GM18909 (cell line): Measurements from ENCODE around the gene HMGN4.
"Not testable (repeated sequence)": the region's sequence is repeated elsewhere in the genome, so short reads cannot be mapped to it uniquely, and the experiment has no call there.

Experiments
- ATAC-seq: cut with Tn5 transposase; IDR thresholded peaks from one replicate; pipeline ENCODE4 v1.9.1; 2021; ENCODE audit warnings: mild to moderate bottlenecking; ENCODE audit not compliant: unreplicated experiment, poor library complexity

Gene HMGN4

DNA sequence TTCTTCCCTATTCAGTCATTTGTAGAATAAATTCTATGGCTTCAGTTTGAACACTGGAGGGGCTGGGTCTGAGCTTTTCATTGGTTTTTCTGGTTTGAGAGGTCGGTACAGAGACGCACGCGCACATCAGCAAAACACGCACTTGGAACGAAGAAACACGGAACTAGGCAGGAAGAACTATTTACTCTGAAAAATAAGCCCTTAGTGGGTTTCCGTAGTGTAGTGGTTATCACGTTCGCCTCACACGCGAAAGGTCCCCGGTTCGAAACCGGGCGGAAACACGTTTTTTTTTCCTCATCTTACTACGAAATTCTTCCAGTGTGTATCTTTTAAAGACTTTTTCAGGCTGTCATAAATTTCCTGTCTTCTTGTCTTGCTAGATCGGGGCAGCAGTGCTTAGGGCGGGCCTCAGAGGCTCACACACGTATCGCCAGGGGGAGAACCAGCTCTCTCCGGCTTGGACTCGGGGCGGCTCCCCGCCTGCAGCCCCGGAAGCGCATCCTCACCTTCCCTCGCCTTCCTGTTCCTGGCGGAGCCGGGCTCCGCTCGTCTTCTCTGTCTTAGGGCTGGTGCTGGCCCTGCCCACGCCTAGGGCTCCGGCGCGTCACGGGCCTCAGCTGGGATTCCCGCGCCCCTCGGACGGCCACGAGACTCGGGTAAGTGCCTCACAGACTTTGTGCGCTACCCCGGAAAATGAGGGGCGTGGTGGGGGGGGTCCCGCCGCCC, at the start of gene HMGN4:
Gene HMGN4 (plus strand): TSS at position 521 of the 726 bp plus-strand sequence. CDS start 6,841 bp downstream, outside the sequence.
- peak; percentile 53 for ATAC-seq

DNA sequence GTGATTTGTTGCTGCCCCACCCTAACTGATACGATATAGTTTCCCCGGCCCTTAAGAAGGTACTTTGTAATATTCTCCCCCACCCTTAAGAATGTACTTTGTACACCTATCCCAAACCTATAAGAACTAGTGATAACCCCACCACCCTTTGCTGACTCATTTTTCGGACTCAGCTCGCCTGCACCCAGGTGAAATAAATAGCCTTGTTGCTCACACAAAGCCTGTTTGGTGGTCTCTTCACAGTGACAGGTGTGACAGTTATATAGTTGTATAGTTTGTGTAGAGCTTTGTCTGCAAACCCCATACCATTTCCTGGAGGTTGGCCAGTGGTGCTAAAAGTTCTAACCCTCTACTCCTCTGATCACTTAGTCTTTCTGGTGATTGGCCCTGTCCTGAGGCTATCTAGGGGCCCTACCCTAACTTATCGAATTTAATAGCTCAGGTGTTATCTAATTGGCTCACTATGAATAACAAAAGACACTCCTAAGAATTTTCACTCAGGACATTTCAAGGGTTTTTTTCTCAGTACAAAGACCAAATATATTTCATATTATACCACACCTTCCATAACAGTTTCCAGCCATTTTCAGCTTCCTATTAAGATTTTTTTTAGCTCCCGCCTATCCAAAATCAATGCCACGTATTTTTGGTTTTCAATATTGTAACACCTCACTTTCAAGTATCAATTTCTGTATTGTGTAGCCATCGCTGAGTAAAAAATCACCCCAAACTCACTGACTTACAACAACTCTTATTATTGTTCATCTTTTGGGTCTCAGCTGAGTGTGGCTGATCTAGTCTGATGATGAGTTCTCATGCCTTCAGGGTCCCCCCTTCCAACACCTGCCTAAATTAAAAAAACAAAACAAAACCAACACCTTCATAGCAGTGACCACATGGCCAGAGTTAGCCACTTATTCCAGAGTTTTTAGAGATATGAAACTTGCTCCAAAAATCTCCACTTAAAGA, 47.9 kb upstream of the HMGN4 start:
- ATAC-seq, result no peak

DNA sequence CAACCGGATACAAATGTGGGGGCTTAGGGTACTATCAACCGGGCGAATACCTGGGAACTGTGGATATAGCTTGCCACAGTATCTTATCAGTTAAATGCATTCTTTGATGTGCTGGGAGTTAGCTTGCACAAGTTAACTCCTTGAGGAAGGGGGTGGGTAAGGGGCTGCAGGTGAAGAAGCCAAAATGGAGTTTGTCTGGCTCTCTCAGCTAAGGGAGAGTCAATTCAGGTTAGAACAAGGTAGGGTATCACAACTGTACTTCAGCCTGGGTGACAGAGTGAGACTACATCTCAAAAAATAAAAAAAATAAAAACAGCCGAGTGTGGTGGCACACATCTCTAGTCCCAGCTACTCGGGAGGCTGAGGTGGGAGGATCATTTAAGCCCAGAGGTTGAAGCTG, 46.6 kb upstream of the HMGN4 start:
- no peak for ATAC-seq

DNA sequence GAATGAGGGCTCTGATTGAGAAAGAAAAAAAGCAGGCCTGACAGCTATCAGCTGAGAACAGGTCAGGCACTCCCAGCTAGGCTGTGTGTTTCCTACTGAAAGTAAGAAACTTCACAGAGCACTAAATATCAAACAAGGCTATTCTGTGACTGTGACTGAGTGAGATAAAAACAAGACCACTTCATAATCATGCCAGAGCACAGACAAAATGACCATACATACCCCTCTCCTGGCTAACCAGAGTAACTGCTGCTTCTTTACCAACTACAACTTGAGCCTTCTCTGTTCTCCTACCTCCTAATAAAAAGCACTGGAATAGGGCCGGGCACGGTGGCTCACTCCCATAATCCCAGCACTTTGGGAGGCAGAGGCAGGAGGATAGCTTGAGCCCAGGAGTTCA, 44.9 kb upstream of the HMGN4 start:
- no peak for ATAC-seq

DNA sequence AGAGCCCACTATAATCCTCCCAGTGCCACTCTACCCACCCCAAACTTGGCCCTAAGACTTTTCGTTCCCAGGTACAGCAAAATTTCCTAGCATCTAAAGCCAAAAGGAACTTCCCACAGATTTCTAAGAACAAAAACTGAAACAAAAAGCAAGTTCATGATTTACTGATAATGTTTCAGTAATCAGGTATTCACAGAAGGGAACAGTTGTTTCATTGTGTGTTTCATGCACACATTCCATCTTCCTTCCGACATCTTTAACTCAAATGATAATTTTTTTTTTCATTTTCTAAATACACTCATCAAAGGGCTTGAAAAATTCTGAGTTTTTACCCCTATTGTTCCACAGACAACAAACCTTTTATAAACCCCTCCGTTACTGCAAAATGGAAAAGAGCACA, 44.0 kb upstream of the HMGN4 start:
- ATAC-seq, result no peak

DNA sequence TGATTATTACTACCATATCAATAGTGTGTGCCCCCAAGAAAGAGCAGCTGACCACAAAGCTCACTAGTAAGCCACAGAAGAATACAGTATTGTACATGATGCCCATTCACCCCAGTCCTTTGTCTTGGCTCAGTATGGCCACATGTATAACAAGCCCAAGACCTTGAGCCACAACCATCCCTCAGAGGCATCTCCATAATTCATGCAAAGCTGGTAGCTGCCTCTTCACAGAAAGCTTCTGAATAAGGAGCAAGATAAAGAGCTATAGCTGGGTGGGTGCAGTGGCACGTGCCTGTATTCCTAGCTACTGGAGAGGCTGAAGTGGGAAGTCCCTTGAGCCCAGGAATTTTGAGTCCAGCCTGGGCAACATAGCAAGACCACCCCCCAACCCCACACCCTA, 42.9 kb upstream of the HMGN4 start:
- no peak for ATAC-seq

DNA sequence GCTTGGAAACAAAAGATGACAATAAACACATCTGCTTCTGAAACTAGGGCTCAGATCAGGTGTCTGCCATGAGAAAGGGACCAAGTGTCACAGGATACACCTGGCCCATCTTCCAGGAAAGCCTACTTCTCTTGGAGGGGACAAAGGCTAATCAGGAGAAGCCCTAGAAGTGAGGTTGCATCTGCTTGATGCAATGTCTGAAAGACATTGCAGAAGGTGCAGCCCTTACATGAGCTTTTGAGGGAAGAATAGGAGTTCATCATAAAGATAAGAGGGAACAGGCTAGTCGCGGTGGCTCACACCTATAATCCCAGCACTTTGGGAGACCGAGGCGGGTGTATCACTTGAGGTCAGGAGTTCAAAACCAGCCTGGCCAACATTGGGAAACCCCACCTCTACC, 40.6 kb upstream of the HMGN4 start:
- no peak for ATAC-seq

DNA sequence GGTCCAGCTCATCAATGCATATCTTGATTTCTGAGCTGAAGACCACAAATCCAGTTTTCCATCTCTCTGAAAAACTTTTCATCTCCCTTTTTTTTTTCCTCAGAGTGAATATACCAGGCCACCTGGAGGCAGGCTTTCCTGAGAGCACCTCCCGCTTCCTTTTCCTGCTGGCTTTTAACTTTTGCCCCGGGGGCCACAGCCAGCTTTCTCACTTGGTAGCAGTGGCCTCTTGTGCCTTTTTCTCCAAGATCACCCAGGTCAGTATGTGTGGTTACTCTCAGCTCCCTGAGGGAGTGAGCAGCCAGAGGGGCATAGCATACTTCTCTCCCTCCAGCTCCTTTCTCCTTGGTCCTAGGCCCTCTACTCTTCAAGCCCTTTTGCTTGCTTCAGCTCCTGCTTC, 38.1 kb upstream of the HMGN4 start, which contains the start of gene BTN1A1:
Gene BTN1A1 (plus strand): TSS at position 202 of the 400 bp plus-strand sequence. CDS start 984 bp downstream, outside the sequence.
- no peak for ATAC-seq

DNA sequence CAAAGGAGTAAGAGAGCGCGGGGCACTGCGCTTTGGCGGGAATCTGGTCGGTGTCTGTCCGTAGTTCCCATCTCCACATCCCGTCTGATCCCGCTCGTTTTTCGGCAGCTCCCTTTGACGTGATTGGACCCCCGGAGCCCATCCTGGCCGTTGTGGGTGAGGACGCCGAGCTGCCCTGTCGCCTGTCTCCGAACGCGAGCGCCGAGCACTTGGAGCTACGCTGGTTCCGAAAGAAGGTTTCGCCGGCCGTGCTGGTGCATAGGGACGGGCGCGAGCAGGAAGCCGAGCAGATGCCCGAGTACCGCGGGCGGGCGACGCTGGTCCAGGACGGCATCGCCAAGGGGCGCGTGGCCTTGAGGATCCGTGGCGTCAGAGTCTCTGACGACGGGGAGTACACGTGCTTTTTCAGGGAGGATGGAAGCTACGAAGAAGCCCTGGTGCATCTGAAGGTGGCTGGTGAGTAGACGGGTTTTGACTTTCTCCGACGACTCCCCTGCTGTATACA, 36.6 kb upstream of the HMGN4 start:
- no peak for ATAC-seq

DNA sequence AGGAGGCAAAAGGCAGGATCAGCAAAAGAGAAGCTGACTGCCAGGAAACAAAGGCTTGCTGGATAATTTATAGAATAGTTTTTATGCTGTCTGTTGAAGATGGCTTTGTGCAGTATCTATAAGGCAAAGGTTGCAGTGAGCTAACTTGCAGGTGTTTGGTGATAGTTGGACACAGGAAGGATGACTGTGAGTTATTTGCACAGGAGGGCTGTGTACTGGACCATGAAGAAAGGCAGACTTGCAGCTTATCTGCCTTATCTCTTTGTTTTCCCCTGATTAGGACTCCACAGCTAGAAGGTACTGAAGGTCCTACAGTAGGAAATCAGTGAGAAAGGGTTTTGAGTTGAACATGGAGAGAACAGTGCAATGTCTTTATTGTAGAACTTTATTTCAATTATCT, 36.0 kb upstream of the HMGN4 start:
- no peak for ATAC-seq

DNA sequence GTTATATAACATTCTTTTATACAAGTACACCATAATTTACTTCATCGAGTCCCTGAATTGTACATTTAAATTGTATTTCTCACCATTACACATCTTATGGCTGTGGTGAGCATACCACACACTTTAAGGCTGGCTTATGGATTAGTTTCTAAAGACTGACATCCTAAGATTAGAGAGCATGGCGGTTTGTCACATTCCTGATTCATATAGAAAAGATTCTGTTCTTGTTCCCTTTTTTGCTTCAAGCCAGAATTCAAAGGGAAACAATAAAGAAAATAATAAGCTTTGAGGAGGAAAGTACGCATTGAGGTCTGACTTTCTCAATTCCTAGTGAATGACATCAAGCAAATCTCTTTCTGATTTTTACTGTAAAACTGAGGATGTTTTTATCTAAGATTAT, 35.5 kb upstream of the HMGN4 start:
- ATAC-seq, result no peak

DNA sequence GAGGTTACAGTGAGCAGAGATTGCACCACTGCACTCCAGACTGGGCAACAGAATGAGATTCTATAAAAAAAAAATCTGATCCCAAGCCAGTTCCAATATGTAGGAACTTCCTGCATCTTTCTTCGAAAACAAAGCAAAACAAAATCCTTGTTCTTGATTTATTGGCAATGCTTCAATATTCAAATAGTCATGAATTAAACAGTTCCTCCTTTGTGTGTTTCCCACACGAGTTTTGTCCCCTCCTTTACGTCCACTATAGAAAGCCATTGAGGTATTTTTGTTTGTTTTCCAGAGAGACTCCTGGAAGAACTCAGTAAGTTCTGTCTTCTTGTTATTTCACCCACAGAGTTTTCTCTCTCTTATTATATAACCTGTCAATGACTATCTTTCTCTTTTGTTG, 30.5 kb upstream of the HMGN4 start:
- ATAC-seq, result no peak

DNA sequence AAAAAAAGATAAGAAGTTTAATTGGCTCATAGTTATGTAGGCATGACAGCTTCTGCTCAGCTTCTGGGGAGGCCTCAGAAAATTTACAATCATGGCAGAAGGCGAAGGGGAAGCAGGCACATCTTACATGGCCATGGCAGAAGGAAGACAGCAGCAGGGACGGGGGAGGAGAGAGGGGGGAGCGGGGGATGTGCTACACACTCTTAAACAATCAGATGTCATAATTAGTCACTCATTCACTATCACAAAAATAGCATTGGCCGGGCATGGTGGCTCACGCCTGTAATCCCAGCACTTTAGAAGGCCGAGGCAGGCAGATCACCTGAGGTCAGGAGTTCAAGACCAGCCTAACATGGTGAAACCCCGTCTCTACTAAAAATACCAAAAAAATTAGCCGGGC, 27.1 kb upstream of the HMGN4 start:
- not testable (repeated sequence) for ATAC-seq

DNA sequence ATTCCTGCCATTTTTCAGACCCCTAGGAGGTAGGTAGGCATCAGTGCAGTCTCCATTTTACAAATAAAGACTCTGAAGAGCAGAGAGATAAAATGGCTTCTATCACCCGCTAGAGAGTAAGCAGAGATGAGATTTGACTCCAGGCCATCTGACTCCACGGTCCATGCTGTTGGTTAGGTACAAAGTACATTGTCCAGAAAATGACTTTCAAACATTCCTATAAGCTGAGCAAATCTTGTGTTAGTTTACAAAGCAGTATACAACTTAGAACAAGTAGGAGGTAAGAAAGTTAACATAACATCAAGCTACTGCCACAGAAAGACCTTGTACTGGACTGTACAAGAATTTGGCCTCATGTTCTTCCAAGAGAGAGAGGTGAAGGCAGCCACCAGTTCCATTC, 23.2 kb upstream of the HMGN4 start:
- ATAC-seq, result no peak

DNA sequence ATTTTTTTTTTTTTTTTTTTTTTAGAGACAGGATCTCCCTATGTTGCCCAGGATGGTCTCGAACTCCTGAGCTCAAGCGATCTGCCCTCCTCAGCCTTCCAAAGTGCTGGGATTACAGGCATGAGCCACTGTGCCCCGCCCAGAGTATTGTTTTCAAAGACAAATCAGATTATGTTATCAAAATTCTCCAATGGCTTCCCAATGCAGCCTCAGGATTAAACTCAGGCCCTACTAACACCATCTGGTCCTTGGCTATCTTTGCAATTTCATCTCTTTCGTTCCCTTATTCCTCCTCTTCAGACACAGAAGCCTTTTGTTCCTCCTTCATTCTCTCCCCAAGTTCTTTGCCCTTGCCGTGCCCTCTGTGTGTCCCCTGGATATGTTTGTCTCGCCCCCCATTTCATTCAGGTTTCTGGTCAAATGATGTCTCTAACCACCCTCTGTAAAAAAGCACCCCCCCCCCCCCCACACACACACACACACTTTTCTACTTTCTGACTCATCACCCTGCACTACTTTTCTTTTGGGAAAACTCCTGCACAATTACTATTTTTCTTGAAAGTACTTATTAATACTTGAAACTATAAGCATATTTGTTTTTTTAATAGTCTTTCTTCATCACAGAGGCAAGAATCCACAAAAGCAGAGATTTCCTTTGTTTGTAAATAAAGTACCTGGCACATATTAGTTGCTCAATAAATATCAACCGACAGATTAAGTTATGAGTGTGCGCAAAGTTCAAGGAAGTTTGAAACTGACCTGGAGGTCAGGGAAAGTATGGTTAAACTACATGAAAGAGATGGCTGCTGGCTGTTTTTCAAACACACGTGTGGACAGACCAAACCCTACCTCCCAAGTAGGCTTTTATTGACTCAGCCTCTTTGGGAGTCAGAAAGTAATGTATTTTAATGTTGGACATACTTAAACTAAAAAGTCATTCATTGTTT, 21.4 kb upstream of the HMGN4 start:
- no peak for ATAC-seq

DNA sequence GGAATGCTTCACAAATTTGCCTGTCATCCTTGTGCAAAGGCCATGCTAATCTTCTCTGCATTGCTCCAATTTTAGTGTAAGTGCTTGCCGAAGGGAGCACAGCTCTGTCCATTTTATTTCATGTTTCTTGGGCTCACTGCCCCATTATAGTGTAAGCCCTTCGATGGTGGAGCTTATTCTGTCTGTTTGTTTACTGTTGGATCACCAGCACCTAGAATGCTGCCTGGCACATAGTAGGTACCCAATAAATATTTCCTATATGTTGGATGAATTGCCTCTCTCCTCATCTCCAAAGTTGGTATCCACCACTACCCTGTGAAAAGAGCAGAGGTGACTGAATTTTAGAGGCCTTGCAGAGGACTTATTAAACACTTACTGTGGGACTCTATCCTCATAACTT, 18.8 kb upstream of the HMGN4 start:
- ATAC-seq, result no peak

DNA sequence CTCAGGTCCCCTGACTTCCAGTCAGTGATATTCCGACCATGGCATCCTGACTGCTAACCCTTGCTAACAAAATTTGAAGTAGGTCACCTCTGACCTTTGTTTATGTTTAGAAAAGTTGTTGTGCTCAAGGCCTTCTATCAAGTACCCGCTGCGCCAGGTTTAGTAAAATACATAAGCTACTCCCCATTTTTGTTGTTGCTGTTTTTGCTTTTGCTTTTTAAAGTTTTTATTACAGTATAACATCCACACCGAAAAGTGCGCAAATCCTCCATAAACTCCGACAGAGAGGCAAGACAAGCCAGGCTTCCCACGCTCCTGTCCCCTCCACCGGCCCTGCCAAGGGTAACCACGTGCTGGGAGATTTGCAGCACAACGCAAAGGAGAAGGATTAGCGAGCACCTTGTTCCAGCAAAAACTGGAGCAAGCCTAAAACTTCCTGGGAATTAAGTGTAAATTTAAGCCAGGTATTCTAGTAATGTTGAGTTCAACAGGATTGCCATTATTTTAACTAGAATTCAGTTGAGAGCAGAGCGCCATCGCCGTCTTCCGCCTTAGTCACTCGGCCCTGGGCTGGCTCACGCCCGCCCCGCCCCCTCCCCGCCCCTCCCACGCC, 17.8 kb upstream of the HMGN4 start:
- peak; percentile 34 for ATAC-seq

DNA sequence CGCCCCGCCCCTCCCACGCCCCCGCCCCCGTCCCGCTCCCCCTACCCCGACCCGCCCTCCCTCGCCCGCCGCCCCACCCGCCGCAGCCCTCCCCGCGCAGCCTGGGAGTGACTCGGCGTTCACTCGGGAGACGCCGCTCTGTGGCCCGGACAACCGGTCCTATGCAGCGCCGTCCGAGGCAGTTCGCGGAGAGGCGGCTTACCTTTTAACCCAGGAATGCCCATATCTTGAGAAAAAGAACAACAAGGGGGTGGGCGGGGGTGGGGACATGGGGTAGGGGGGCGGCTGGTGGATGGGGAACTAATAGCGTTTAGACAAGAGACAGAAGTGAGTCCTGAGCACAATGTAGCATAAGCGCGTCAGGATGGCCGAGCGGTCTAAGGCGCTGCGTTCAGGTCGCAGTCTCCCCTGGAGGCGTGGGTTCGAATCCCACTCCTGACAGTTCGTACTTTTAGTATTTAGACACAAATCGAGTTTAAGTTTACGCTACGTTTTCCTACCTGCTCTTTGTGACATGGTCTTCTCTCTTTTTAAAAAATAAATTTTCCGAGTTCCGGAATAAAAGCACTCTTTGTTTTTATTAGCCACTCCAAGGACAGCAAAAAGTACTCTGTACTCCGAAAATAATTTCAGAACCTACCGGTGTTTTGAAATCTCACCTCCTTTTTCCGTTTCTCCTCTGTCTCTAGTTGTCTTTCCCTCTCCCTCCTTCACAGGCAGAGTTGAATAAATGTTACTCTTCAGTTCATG, 17.1 kb upstream of the HMGN4 start:
- ATAC-seq, result peak; percentile 70
